ENCODE results near the gene M1AP.
"Not testable (repeated sequence)": the region's sequence is repeated elsewhere in the genome, so short reads cannot be mapped to it uniquely, and the experiment has no call there.

Gene M1AP

DNA sequence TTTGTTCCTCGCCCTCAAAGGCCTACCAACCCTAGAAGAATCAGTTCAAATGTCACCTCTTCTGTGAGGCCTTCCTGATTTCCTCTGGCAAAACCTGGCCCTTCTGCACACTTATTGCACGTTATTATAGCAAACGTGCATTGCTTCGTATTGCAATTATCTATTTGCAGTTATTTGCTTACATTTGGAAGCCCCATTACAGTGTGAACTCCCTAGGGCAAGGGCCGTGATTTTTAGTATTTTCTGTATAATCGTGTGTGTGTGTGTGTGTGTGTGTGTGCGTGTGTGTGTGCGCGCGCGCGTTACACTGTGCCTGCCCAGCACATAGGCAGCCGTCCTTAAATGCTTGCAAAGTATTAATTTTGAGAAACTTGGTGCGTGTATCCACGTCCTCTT, 5.5 kb upstream of the M1AP start:
- no peak for DNase-seq

DNA sequence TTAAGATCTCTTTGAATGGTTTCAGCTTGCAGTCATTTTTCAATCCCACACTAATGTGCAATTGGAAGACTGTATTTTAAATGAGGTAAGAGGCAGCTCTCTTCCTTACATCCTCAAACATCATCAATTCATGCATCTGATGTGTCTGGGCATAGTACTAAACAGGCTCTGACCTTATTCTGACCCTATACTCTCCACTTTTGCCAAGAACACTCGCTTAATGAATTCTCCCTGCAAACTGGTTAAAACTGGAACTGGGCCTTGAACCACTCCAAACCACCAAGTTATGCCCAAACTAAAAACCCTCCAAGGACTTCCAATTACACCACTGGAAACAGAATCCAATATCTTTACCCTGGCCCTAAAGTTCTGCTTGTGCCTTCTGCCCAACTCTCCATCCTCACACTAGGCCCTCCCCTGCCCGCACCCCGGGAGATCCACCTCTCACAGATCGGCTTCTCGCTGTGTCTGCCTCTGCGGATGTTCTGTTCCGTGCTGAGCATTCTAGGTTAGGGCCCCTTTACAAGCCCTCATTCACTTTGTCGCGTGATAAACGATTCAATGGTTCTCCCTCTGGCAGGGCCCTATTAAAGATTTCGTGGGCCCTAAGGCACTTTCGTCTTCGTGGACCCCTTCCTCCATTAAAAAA, 1.2 kb downstream of the M1AP start:
- no peak for DNase-seq

DNA sequence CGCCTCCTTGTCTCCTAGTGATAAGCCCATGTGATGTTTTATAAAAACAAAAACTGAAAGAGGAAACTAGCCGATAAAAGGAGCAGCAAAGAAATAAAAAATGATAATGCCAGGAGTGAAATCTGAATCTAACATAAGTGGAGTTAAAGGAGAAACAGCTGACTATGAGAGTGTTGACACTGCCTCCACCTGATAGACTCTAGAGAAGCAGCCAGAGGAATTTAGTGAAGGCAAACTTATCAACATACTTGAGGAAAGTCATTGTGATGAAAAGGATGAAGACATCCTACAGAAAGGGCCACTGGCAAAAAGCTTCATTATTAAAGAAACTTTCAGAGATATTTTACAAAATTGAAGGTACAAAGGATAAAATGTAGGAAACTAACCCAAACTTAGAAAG, 1.9 kb downstream of the M1AP start:
- DNase-seq = no peak

DNA sequence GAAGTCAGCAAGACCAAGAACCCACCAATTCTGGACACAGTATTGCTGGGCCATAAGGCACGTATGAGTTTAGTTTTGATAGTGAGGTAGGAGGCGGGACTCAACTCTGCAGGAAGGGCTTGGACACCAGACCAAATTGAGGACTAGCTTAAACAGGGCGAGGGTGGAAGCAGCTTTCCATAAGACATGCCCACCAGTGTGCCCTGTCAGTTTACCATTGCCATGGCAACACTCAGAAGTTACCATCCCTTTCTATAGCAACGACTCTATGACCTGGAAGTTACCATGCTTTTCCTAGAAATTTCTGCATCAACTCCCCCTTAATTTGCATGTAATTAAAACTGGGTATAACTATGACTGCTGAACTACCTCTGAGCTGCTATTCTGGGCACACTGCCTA, 2.8 kb downstream of the M1AP start:
- DNase-seq = no peak

DNA sequence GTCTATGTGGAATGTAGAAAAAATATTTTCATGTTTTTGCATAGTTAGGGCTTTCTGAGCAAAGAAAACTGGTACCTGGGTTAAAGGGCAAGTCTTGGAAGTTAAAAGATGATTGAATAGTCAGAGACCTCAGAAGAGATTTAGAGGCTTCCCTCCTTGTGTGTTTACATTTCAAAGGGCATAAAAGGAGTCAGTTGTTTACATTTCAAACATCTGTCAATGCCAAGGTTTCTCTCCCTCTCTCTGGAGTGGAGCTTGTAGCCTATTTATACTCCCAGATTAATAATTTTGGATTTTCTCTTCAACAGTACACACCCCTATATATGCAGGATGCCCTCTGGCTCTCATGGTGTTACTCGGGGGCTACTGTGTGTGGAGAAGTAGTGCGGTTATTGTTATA, 8.6 kb downstream of the M1AP start:
- DNase-seq = no peak

DNA sequence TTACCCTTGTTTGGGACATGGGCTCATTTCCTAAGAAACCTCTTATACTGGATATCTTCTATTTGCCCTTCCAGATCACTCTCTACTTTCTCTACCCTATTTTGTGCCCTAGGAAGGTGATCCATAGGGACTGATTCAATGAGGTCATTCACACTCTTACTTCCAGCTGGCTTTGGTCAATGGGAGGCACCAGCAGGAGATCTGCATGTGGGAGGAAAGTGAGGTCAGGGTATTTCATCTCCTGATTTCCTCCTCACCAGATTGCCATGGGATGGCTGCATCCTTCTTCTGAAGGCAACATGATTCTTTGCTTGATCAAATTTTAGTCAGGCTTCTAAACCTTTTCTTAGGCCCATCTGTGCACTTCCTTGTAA, 15.2 kb downstream of the M1AP start:
- DNase-seq = peak; percentile 87

- peak; percentile 93 for DNase-seq
Measured at GRCh38 chr2:74632209-74632938, 15.8 kb downstream of the M1AP start.

GRCh38 chr2:74630454-74630853, 17.7 kb downstream of the M1AP start:
- not testable (repeated sequence) for DNase-seq

DNA sequence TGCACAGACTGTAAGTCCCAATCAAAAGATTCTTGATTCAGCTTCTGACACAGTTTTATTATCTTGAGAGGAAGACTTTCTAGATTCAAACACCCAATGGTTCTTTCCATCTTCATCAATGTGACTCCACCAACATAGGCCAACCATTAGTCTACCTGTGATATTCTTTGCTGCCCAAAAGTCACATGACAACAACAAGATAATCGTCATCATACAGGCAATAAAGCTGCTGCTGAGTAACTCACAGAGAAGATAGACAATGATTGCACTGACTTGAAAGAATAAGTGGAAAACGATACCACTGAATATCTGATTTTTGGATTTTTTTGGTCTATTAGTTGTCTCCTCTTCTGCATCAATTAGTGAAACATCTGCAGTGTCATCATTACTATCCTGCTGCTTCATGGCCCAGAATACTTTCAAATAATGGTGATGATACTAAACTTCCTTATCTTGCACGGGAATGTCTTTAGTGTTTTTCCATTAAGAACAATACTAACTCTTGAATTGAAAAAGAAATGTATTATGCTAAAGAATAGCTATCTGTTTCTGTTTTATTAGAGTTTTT, 19.5 kb downstream of the M1AP start:
- DNase-seq = no peak

- DNase-seq = peak; percentile 19
Measured at GRCh38 chr2:74625658-74626425, 22.3 kb downstream of the M1AP start.

DNA sequence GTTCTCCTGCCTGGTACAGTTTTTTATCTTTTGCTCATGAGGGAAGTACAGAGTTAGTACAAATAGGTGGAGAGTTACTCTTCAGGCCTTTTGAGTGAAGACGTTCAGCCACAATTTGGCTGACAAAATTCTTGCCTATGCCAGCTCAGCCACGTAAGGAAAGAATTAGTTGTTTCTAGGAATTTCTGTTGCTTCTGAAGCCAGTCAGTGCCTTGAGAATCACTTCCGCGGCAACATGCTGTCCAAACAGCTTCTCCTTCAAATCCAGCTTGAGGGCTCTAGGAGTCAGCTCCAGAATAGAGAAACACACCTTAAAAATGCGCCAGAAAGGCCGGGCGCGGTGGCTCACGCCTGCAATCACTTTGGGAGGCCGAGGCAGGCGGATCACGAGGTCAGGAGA, 27.5 kb downstream of the M1AP start:
- no peak for DNase-seq

GRCh38 chr2:74619651-74620297, 28.4 kb downstream of the M1AP start:
- no peak for DNase-seq

- DNase-seq = peak; percentile 80
Measured at GRCh38 chr2:74618410-74619083, 29.6 kb downstream of the M1AP start.

GRCh38 chr2:74617122-74617521, 31.0 kb downstream of the M1AP start:
- no peak for DNase-seq

- DNase-seq = no peak
Measured at GRCh38 chr2:74606927-74607326, 41.2 kb downstream of the M1AP start.

DNA sequence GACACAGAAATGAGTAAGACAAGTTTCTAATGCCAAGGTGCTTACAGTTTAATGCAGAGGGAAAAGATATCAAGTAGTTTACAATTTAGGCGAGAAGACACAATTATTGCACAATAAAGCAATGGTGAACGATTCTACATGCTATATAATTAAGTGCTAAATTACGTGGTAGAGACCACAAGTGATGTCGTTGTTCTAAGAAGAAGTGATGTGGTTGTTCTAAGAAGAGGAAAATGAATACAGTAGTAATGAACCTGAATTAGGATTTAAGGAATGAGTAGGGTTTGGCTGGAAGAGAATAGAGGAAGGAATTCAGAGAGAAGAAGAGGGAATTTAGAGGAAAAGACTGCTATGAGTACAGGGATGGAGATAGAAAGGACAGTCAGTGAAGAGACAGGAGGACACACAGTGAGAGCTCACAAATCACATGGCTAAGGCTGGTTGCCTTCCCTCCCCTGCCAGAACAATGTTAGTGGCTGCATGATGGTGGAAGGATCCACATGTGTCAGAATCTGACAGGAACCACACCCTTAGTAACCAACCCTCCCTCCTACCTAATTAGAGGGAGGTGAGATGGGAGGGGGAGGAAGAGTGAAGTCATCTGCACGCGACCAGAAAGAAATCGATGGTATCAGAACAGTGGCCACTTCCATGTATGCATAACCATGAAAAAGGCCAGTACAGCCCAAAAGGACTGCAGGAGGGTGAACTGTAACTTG, 44.7 kb downstream of the M1AP start:
- no peak for DNase-seq

GRCh38 chr2:74602586-74603281, 45.4 kb downstream of the M1AP start:
- DNase-seq = no peak

- DNase-seq = no peak
Measured at GRCh38 chr2:74599676-74600075, 48.5 kb downstream of the M1AP start.

- DNase-seq = peak; percentile 88
Measured at GRCh38 chr2:74597410-74597809, 50.7 kb downstream of the M1AP start.

GRCh38 chr2:74596584-74596983, 51.5 kb downstream of the M1AP start:
- no peak for DNase-seq

Measured in NCI-H82 (cell line).